ACC112 (cell line): ENCODE measurements around the gene TEX30.

ENCODE experiments used
- H2AFZ ChIP-seq: fragments of 200-600 bp; sonication (generic); one replicate; pipeline ENCODE4 v1.6.0; 2017; ENCODE audit warnings: antibody characterized with exemption, low read length; ENCODE audit not compliant: unreplicated experiment
- H3K27ac ChIP-seq: fragments of 200-600 bp; sonication (generic); 2 replicates; pipeline ENCODE4 v1.5.1; 2014; ENCODE audit warnings: low read depth, mild to moderate bottlenecking, antibody characterized with exemption, low read length, moderate library complexity
- H3K27me3 ChIP-seq: fragments of 200-600 bp; sonication (generic); 2 replicates; pipeline ENCODE4 v1.6.1; 2014; ENCODE audit warnings: mild to moderate bottlenecking, antibody characterized with exemption, low read length, moderate library complexity, mixed read lengths; ENCODE audit not compliant: insufficient read depth
- H3K36me3 ChIP-seq: fragments of 200-600 bp; sonication (generic); 2 replicates; pipeline ENCODE4 v1.6.1; 2016; ENCODE audit warnings: mild to moderate bottlenecking, antibody characterized with exemption, low read length, moderate library complexity, mixed read lengths; ENCODE audit not compliant: insufficient read depth
- H3K4me1 ChIP-seq: fragments of 200-600 bp; sonication (generic); one replicate; pipeline ENCODE4 v1.6.1; 2016; ENCODE audit warnings: low read length, mixed read lengths; ENCODE audit not compliant: insufficient read depth, unreplicated experiment, control insufficient read depth
- H3K4me3 ChIP-seq: fragments of 200-600 bp; sonication (generic); 2 replicates; pipeline ENCODE4 v1.5.1; 2014; ENCODE audit warnings: mild to moderate bottlenecking, low read depth, low read length
- H3K79me2 ChIP-seq: fragments of 200-600 bp; sonication (generic); one replicate; pipeline ENCODE4 v1.6.0; 2016; ENCODE audit warnings: low read length; ENCODE audit not compliant: control insufficient read depth, unreplicated experiment, insufficient read depth

TEX30 gene

GRCh38 chr13:102763741-102764140 lies 9.8 kb downstream of the TEX30 start:
- Histone ChIP-seq H3K27ac (no peak overlapping the region), H3K27me3 (no peaks in the 10 kb centered on the region), H3K79me2 (no peaks in the 10 kb centered on the region), H2AFZ (no peak overlapping the region), H3K4me3 (no peak overlapping the region), H3K36me3 (no peaks in the 10 kb centered on the region; the same call in 1 of the 2 replicates), H3K4me1 (no peaks in the 10 kb centered on the region)

- H3K27ac ChIP-seq = no peak overlapping the region
- no peak overlapping the region for H3K4me3 ChIP-seq
- no peaks in the 10 kb centered on the region; the same call in 1 of the 2 replicates for H3K36me3 ChIP-seq
- no peaks in the 10 kb centered on the region for H3K27me3 ChIP-seq
- H2AFZ ChIP-seq = no peak overlapping the region
- no peaks in the 10 kb centered on the region for H3K79me2 ChIP-seq
- H3K4me1 ChIP-seq = no peaks in the 10 kb centered on the region
Measured at GRCh38 chr13:102761071-102761470, 12.5 kb downstream of the TEX30 start.

- no peaks in the 10 kb centered on the region for H3K27me3 ChIP-seq
- H3K27ac ChIP-seq = no peak overlapping the region
- H3K36me3 ChIP-seq = no peaks in the 10 kb centered on the region
- H3K4me1 ChIP-seq = no peaks in the 10 kb centered on the region
- H2AFZ ChIP-seq = no peak overlapping the region
- no peaks in the 10 kb centered on the region for H3K79me2 ChIP-seq
- no peak overlapping the region for H3K4me3 ChIP-seq
Measured at GRCh38 chr13:102758842-102759241, 14.7 kb downstream of the TEX30 start.

GRCh38 chr13:102757006-102757405 lies 16.6 kb downstream of the TEX30 start:
- Histone ChIP-seq H3K79me2 (no peaks in the 10 kb centered on the region), H3K27ac (no peak overlapping the region), H3K4me1 (no peaks in the 10 kb centered on the region), H3K27me3 (no peaks in the 10 kb centered on the region), H2AFZ (no peak overlapping the region), H3K4me3 (no peak overlapping the region), H3K36me3 (no peaks in the 10 kb centered on the region)

- H3K27ac ChIP-seq = no peak overlapping the region
- no peak overlapping the region for H3K4me3 ChIP-seq
- peaks cover 30% of the 10 kb centered on the region for H3K27me3 ChIP-seq
- no peaks in the 10 kb centered on the region for H3K4me1 ChIP-seq
- no peaks in the 10 kb centered on the region for H3K36me3 ChIP-seq
- no peaks in the 10 kb centered on the region for H3K79me2 ChIP-seq
- no peak overlapping the region for H2AFZ ChIP-seq
Measured at GRCh38 chr13:102751886-102752285, 21.7 kb downstream of the TEX30 start.

- Histone ChIP-seq H3K27ac (no peak overlapping the region), H3K27me3 (peaks cover 100% of the 10 kb centered on the region), H3K4me3 (no peak overlapping the region), H3K4me1 (no peaks in the 10 kb centered on the region), H3K36me3 (no peaks in the 10 kb centered on the region), H3K79me2 (no peaks in the 10 kb centered on the region), H2AFZ (no peak overlapping the region)
Measured at GRCh38 chr13:102742506-102742905, 31.1 kb downstream of the TEX30 start.

- H3K4me1 ChIP-seq = no peaks in the 10 kb centered on the region
- H3K27me3 ChIP-seq = peaks cover 100% of the 10 kb centered on the region
- no peak overlapping the region for H3K27ac ChIP-seq
- no peaks in the 10 kb centered on the region for H3K79me2 ChIP-seq
- no peak overlapping the region for H3K4me3 ChIP-seq
- no peak overlapping the region for H2AFZ ChIP-seq
- H3K36me3 ChIP-seq = no peaks in the 10 kb centered on the region
Measured at GRCh38 chr13:102742101-102742500, 31.5 kb downstream of the TEX30 start.

- H3K4me1 ChIP-seq = peaks cover 16% of the 10 kb centered on the region
- H3K79me2 ChIP-seq = no peaks in the 10 kb centered on the region
- H3K36me3 ChIP-seq = no peaks in the 10 kb centered on the region
- peaks cover 32% of the 10 kb centered on the region for H3K27me3 ChIP-seq
- peak overlapping the region; percentile 73 for H3K27ac ChIP-seq
- peak overlapping the region; percentile 58 for H3K4me3 ChIP-seq
- peak overlapping the region; percentile 61 for H2AFZ ChIP-seq
Measured at GRCh38 chr13:102729560-102730270, 43.9 kb downstream of the TEX30 start.

- Histone ChIP-seq H3K79me2 (no peaks in the 10 kb centered on the region), H3K4me1 (peaks cover 25% of the 10 kb centered on the region), H3K27ac (no peak overlapping the region), H3K36me3 (no peaks in the 10 kb centered on the region), H3K27me3 (0 out of 2 replicates have a peak, but pooled peaks cover under 1% of the 10 kb centered on the region), H2AFZ (no peak overlapping the region), H3K4me3 (no peak overlapping the region)
Measured at GRCh38 chr13:102726430-102726829, 47.2 kb downstream of the TEX30 start.

- H3K4me3 ChIP-seq = no peak overlapping the region
- H3K79me2 ChIP-seq = no peaks in the 10 kb centered on the region
- peaks cover 20% of the 10 kb centered on the region for H3K4me1 ChIP-seq
- H2AFZ ChIP-seq = no peak overlapping the region
- no peaks in the 10 kb centered on the region for H3K36me3 ChIP-seq
- no peak overlapping the region for H3K27ac ChIP-seq
- H3K27me3 ChIP-seq = no peaks in the 10 kb centered on the region
Measured at GRCh38 chr13:102724923-102725322, 48.7 kb downstream of the TEX30 start.

- no peaks in the 10 kb centered on the region for H3K27me3 ChIP-seq
- no peak overlapping the region for H3K4me3 ChIP-seq
- no peaks in the 10 kb centered on the region for H3K79me2 ChIP-seq
- H3K36me3 ChIP-seq = no peaks in the 10 kb centered on the region
- no peak overlapping the region for H3K27ac ChIP-seq
- H2AFZ ChIP-seq = no peak overlapping the region
- peaks cover 8% of the 10 kb centered on the region for H3K4me1 ChIP-seq
Measured at GRCh38 chr13:102721800-102722231, 51.8 kb downstream of the TEX30 start.
